Measurements from ENCODE around the gene DYNAP.

GRCh38 chr18:54584065-54584464 lies 7.0 kb upstream of the DYNAP start:
- TF ChIP-seq EZH2 (IDR thresholded peaks at IDR 0.05; ENCODE audit: borderline replicate concordance), result no peak
- TF ChIP-seq, protein P1, sequence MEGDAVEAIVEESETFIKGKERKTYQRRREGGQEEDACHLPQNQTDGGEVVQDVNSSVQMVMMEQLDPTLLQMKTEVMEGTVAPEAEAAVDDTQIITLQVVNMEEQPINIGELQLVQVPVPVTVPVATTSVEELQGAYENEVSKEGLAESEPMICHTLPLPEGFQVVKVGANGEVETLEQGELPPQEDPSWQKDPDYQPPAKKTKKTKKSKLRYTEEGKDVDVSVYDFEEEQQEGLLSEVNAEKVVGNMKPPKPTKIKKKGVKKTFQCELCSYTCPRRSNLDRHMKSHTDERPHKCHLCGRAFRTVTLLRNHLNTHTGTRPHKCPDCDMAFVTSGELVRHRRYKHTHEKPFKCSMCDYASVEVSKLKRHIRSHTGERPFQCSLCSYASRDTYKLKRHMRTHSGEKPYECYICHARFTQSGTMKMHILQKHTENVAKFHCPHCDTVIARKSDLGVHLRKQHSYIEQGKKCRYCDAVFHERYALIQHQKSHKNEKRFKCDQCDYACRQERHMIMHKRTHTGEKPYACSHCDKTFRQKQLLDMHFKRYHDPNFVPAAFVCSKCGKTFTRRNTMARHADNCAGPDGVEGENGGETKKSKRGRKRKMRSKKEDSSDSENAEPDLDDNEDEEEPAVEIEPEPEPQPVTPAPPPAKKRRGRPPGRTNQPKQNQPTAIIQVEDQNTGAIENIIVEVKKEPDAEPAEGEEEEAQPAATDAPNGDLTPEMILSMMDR (IDR thresholded peaks at IDR 0.05; ENCODE audit: poor library complexity), result no peak

Measured in hepatocyte (in vitro differentiated cells).